Measurements from ENCODE around the gene SECISBP2L. TPM values are rescaled to one million over a fixed set of nuclear protein-coding genes. Genes with fewer than 3 reads are reported as not detected.

Gene SECISBP2L
- total and polyA plus RNA-seq, 2 experiments from 2014 or later: 18.4 to 41.7 TPM

GRCh38 chr15:48985516-48985915 is 60.7 kb downstream of the SECISBP2L start:
- H3K27ac ChIP-seq: no peak overlapping the region
- no peaks in the 10 kb centered on the region for H3K79me2 ChIP-seq
- H3K4me3 ChIP-seq: no peak overlapping the region
- H3K9me3 ChIP-seq (ENCODE audit: low read depth): no peaks in the 10 kb centered on the region
- no peak overlapping the region for H3K4me2 ChIP-seq
- H3K9me2 ChIP-seq (replicated peaks; ENCODE audit: insufficient read depth): no peaks in the 10 kb centered on the region
- 92% methylated on average over 3 of the region's 3 CpGs for WGBS (ENCODE audit: low lambda C conversion rate, missing lambda C conversion rate)
- H2AFZ ChIP-seq: no peak overlapping the region
- no peak for DNase-seq (ENCODE audit: low spot score)
- H3K4me1 ChIP-seq (ENCODE audit: insufficient read depth): no peaks in the 10 kb centered on the region
- no peaks in the 10 kb centered on the region for H3K27me3 ChIP-seq
- no peaks in the 10 kb centered on the region for H3K36me3 ChIP-seq (replicated peaks; ENCODE audit: insufficient read depth, low read depth)
- TF ChIP-seq CTCF (IDR thresholded peaks at IDR 0.05; ENCODE audit: poor library complexity) (no peak), EZH2 (IDR thresholded peaks at IDR 0.05; ENCODE audit: borderline replicate concordance) (no peak), EZH2phosphoT487 (IDR thresholded peaks at IDR 0.05; ENCODE audit: low read depth, severe bottlenecking, unreplicated experiment) (no peak)
- H4K20me1 ChIP-seq (ENCODE audit: insufficient read depth, poor library complexity, severe bottlenecking): no peaks in the 10 kb centered on the region

GRCh38 chr15:48984811-48985352 is 61.4 kb downstream of the SECISBP2L start:
- Histone ChIP-seq H3K79me2 (no peaks in the 10 kb centered on the region), H3K9me3 (ENCODE audit: low read depth) (no peaks in the 10 kb centered on the region), H3K4me1 (ENCODE audit: insufficient read depth) (no peaks in the 10 kb centered on the region), H3K9me2 (replicated peaks; ENCODE audit: insufficient read depth) (no peaks in the 10 kb centered on the region), H3K4me2 (no peak overlapping the region), H3K27me3 (no peaks in the 10 kb centered on the region), H2AFZ (no peak overlapping the region), H3K4me3 (no peak overlapping the region), H3K36me3 (replicated peaks; ENCODE audit: insufficient read depth, low read depth) (no peaks in the 10 kb centered on the region), H3K27ac (no peak overlapping the region), H4K20me1 (ENCODE audit: insufficient read depth, poor library complexity, severe bottlenecking) (no peaks in the 10 kb centered on the region)
- 86% methylated on average over 4 of the region's 4 CpGs for WGBS (ENCODE audit: low lambda C conversion rate, missing lambda C conversion rate)
- DNase-seq (ENCODE audit: low spot score): no peak
- TF ChIP-seq EZH2 (IDR thresholded peaks at IDR 0.05; ENCODE audit: borderline replicate concordance) (no peak), CTCF (IDR thresholded peaks at IDR 0.05; ENCODE audit: poor library complexity) (no peak), EZH2phosphoT487 (IDR thresholded peaks at IDR 0.05; ENCODE audit: low read depth, severe bottlenecking, unreplicated experiment) (no peak)

GRCh38 chr15:48984021-48984710 is 62.1 kb downstream of the SECISBP2L start:
- no peaks in the 10 kb centered on the region for H3K36me3 ChIP-seq (replicated peaks; ENCODE audit: insufficient read depth, low read depth)
- H3K4me1 ChIP-seq (ENCODE audit: insufficient read depth): no peaks in the 10 kb centered on the region
- TF ChIP-seq EZH2 (IDR thresholded peaks at IDR 0.05; ENCODE audit: borderline replicate concordance) (no peak), EZH2phosphoT487 (IDR thresholded peaks at IDR 0.05; ENCODE audit: low read depth, severe bottlenecking, unreplicated experiment) (no peak), CTCF (IDR thresholded peaks at IDR 0.05; ENCODE audit: poor library complexity) (no peak)
- H3K4me3 ChIP-seq: no peak overlapping the region
- no peaks in the 10 kb centered on the region for H3K9me3 ChIP-seq (ENCODE audit: low read depth)
- 88% methylated on average over 7 of the region's 7 CpGs for WGBS (ENCODE audit: low lambda C conversion rate, missing lambda C conversion rate)
- H3K79me2 ChIP-seq: no peaks in the 10 kb centered on the region
- no peaks in the 10 kb centered on the region for H3K27me3 ChIP-seq
- H3K27ac ChIP-seq: no peak overlapping the region
- H3K4me2 ChIP-seq: no peak overlapping the region
- no peaks in the 10 kb centered on the region for H3K9me2 ChIP-seq (replicated peaks; ENCODE audit: insufficient read depth)
- H4K20me1 ChIP-seq (ENCODE audit: insufficient read depth, poor library complexity, severe bottlenecking): no peaks in the 10 kb centered on the region
- DNase-seq (ENCODE audit: low spot score): no peak
- H2AFZ ChIP-seq: no peak overlapping the region

Data from hepatocyte (in vitro differentiated cells).